GM21360 (cell line): ENCODE data around the gene TMEM88.
"Not testable (repeated sequence)": the region's sequence is repeated elsewhere in the genome, so short reads cannot be mapped to it uniquely, and the experiment has no call there.

Experiments
- ATAC-seq: cut with Tn5 transposase; IDR thresholded peaks from one replicate; pipeline ENCODE4 v1.9.1; 2021; ENCODE audit warnings: mild to moderate bottlenecking, moderate library complexity; ENCODE audit not compliant: unreplicated experiment

The TMEM88 gene

GRCh38 chr17:7856011-7856810 lies 1.3 kb downstream of the TMEM88 start:
- no peak for ATAC-seq

GRCh38 chr17:7856811-7857712 lies 2.2 kb downstream of the TMEM88 start, which contains the start of gene NAA38:
NAA38 (minus strand) TSS chr17:7857559; CDS start chr17:7857463, 96 bp downstream.
- ATAC-seq, result peak; percentile 64

GRCh38 chr17:7857713-7858521 lies 3.1 kb downstream of the TMEM88 start, which contains the start of gene CYB5D1:
CYB5D1 (plus strand) TSS chr17:7858003; CDS start chr17:7858135, 132 bp downstream.
- ATAC-seq, result peak; percentile 29

- no peak for ATAC-seq
Measured at GRCh38 chr17:7858522-7858810, 3.6 kb downstream of the TMEM88 start.

- ATAC-seq, result no peak
Measured at GRCh38 chr17:7859028-7859427, 4.2 kb downstream of the TMEM88 start.

GRCh38 chr17:7862692-7863437 lies 8.0 kb downstream of the TMEM88 start:
- ATAC-seq, result no peak

- ATAC-seq, result not testable (repeated sequence)
Measured at GRCh38 chr17:7864384-7864783, 9.5 kb downstream of the TMEM88 start.

GRCh38 chr17:7864995-7865650 lies 10.3 kb downstream of the TMEM88 start:
- ATAC-seq, result no peak

- no peak for ATAC-seq
Measured at GRCh38 chr17:7867881-7868329, 13.0 kb downstream of the TMEM88 start.

- ATAC-seq, result no peak
Measured at GRCh38 chr17:7873051-7873450, 18.2 kb downstream of the TMEM88 start.

- ATAC-seq, result no peak
Measured at GRCh38 chr17:7875804-7876370, 21.0 kb downstream of the TMEM88 start.

- no peak for ATAC-seq
Measured at GRCh38 chr17:7878234-7878633, 23.4 kb downstream of the TMEM88 start.

- no peak for ATAC-seq
Measured at GRCh38 chr17:7880076-7880868, 25.4 kb downstream of the TMEM88 start.

GRCh38 chr17:7881276-7882054 lies 26.6 kb downstream of the TMEM88 start:
- ATAC-seq, result no peak

GRCh38 chr17:7882068-7882467 lies 27.2 kb downstream of the TMEM88 start:
- no peak for ATAC-seq

- no peak for ATAC-seq
Measured at GRCh38 chr17:7882629-7883028, 27.8 kb downstream of the TMEM88 start.

GRCh38 chr17:7883781-7884386 lies 29.0 kb downstream of the TMEM88 start:
- ATAC-seq, result no peak
